Measurements from ENCODE around the gene FKBP4.

FKBP4 gene

DNA sequence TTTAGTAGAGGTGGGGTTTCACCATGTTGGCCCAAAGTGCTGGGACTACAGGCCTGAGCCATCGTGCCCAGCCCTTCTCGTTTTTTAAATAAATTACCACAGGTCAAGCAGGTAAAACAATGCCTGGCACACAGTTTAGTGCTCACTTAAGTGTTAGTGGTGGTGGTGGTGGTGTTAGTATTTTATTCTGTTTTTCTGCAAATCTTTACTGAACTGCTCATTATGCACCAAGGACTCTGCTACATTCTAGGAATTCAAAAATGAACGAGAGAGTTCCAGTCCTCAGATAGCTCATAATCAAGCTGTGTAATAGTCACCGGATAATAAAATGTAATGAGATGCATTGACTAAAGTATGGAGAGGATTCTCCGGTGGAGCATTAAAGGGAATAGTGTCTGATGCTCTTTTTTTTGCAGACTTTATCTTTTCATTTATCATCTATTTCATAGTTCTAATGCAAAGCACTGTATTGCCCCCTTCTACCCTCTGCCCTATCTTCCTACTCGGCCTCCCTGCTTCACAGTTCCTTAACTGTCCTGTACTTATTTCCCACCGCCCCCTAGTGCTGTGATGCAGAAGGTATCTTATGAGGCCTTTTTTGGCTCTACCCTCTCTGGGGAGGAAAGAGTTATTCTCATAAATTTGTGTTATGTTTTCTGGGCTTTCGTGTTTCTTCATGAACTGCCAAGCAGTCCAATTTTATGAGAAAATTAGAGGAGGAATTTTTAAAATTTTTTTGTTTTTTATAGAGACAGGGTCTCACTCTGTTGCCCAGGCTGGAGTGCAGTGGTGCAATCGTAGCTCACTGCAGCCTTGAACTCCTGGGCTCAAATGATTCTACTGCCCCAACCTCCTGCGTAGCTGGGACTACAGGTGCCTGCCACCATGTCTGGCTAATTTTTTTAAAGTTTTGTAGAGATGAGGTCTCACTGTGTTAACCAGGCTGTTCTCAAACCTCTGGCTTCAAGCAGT, 18.7 kb downstream of the FKBP4 start:
- peak; percentile 14 for DNase-seq (ENCODE audit: low read depth)

DNA sequence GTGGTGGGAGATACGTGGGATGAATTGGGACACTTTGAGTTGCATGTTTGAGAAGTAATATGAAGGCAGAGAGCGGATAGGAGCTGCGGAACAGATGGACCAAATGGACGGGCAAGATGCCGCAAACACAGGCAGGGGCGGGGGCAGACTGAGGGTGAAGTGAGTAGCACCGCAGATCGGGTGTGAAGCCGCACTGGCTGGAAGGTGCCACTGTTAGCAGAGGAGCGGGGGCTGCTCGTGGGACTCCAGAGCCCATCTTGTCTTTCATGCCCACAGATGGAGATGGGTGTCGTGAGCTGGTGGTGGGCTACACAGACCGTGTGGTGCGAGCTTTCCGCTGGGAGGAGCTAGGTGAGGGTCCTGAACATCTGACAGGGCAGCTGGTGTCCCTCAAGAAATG, 25.0 kb downstream of the FKBP4 start:
- no peak for DNase-seq (ENCODE audit: low read depth)

DNA sequence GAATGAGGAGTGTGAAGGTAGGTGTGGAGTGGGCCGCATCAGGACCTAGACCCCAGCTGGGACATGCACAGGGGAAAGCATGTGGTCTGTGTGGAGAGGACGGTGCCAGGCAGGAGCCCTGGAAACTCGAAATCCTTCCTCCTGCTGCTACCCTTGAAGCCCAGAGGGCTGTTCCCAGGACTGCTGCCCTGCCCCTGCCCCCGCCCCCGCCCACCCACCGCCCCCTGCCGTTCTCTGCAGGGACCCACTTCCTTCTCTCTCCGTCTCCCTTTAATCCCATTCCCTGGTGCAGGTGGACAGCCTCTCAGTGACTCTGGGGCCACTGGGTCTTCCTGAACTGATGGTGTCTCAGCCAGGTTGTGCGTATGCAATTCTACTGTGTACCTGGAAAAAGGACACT, 25.7 kb downstream of the FKBP4 start:
- DNase-seq (ENCODE audit: low read depth), result no peak

DNA sequence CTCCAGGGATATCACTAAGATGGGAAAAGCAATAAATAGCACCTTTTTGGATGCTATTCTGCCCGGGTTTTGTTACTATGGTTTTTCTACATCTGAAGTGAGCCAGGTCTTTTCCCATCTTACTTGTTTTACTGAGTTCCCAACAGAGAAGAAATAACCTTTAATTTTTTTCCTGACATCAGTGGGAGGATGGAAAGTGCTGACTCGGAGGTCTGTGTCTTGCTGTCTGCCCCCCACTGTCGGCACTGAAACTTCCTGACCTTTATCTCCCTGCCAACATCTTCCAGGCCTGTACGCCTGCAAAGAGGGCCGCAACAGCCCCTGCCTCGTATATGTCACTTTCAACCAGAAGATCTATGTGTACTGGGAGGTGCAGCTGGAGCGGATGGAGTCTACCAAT, 28.7 kb downstream of the FKBP4 start:
- DNase-seq (ENCODE audit: low read depth), result no peak

DNA sequence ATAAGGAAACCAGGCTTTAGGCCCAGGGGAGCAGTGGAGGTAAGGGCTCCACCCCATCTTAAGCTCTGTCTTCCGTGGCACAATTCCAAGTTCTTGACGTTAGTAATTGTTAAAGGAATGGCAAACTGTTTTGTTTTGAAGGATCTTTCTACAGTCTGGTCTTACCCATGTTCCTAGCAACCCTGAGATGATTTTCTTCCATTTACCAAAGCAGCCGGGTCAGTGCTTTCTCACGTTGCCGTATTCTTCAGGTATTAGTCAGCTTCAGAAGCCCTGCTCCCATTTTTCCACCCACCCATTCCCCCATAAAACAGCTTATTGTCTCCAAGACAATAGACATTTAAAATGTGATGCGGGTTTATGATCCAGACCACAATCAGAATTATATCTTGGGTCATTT, 29.8 kb downstream of the FKBP4 start:
- no peak for DNase-seq (ENCODE audit: low read depth)

DNA sequence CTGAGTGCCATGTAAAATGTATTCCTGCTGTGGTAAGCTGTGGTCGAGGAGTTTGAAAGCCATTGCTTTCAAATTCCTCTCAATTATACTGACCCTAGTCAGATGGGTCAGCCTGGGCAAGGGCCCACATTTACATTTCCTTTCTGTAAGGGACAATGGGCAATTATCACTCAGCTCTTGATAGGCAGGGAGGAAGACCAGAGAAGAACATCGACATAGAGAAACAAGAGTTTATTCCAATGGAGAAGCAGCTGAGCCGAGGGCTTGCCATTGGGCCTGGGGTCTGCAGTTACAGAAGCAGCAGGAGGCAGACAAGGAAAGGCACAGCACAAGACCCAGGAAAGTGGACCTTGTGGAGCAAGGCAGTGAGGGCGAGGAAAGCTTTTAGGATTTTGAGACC, 30.4 kb downstream of the FKBP4 start:
- DNase-seq (ENCODE audit: low read depth), result no peak

DNA sequence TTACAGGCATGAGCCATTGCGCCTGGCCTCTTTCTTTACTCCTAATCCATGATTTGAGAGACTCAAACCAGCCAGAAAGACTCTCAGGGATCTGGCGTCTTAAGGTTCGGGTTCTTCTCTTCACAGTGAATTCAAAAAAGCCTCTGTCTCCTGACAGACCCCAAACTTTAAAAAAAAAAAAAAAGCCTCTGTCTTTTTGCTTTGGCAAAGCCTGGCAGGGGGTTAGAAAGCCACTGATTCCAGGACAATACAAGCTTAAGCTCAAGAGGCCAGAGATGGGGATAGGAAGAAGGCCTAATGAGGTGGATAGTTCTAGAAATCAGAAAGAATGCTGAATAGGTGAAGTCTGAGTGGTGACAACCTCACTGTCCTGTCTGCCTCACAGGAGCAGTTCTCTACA, 31.3 kb downstream of the FKBP4 start:
- DNase-seq (ENCODE audit: low read depth), result no peak

DNA sequence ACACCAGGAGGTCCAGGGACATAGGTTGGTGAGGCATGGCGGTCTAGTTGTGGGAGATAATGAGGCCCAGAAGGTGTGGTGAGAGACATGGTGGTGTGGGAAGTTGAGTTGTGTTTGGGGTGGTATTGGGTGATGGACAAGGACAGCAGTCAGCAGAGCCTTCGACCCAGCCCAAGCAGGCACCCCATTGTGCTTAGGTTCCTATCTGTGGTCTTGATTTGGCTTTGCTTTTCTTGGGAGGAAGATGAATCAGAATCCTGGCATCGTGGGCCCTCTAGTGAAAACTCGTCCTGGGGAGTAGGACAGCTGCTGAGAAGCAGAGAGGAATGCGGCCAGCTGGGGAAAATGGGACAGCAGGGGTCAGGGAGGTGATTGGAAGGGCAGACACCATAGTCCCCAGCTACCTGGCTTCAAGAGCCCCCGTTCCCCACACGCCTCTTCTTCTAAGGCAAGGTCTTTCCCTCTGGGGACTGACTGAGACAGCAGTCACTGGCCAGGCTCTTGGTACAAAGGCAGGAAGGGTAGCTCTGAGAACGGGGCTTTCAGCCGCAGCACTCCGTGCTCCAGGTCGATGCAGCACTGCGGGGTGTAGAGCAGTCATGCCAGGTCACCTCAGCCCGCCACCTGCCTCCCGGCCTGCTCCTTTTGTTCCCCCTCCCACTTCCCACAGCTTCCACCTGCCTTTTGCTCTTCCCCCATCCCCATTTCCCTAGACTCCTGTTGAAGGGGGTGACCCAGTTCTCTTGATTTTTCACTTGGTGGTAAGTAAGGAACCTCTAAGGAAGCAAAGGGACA, 32.1 kb downstream of the FKBP4 start:
- DNase-seq (ENCODE audit: low read depth), result no peak

DNA sequence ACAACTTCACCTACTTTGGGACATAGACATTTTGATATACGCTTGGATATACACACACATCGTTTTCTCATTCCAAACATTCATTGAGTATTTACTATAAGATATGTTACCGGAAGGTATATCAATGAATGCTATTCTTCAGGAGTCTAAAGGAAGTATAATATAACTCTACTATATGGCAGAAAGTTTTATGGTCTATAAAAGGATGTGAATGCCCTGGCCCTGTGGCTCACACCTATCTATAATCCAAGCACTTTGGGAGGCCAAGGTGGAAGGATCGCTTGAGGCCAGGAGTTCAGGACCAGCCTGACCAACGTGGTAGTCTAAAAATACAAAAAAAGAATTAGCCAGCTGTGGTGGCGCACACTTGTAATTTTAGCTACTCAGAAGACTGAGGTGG, 34.5 kb downstream of the FKBP4 start:
- no peak for DNase-seq (ENCODE audit: low read depth)

DNA sequence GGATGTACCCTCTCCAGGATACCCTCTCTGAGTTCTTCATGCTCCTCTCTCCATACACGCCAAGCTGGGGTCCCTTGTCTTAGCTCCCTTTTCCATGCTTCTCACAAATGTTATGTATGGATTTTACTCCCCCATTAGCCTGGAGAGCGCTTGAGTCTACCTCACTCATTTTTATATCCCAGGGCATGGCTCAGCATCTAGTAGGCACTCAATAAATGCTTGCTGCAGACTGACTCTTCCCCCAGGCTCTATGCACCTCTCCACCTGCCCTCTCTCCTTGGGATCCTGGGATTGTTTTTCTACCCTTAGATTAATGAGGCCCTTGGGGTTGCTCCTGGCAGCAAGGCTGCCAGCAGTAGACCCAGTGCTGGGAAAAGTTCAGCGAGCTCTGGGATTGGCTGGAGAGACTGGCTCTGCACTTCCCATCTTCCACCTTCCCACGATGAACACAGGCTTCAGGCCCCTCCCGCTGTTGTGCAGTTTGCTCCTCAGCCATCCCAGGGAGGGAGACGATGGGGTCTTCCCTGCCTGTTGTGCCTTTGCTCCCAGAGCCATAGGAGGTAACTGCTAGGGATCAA, 37.9 kb downstream of the FKBP4 start:
- no peak for DNase-seq (ENCODE audit: low read depth)

DNA sequence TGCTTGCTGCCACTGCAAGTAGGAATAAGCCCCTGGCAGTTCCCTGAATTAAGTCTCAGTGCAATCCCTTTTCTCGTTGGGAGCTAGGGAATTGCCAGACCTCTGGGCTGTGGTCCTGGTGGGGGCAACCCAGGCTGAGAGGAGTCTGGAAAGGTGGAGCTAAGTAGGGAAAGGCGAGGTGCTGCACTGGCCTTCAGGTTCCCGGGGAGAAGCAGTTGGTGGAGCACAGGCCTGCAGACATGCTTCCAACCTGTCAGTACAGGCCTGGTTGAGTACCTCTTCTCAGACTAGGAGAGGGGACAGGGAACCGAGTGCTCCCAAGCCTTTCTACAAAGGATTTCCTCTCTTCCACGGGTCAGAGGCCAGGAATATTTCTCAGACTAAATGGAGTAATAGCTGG, 38.6 kb downstream of the FKBP4 start:
- DNase-seq (ENCODE audit: low read depth), result no peak

DNA sequence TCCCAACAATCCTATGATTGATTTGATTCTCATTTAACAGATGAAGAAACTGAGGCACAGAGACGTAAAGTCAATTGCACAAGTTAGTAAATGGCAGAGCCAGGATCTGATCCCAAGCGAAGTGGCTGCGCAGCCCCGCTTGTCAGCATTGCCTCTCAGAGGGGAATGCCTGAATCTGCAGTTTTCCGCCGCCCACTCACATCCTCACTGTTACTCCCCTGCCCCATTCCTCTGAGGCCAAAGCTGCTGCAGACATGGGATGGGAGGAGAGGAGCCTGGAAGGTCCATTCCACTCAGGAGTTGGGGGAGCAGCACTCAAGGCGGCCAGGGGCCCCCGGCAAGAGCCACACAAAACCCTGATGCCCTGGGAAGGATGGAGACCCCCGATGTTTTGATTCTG, 39.0 kb downstream of the FKBP4 start:
- DNase-seq (ENCODE audit: low read depth), result no peak

DNA sequence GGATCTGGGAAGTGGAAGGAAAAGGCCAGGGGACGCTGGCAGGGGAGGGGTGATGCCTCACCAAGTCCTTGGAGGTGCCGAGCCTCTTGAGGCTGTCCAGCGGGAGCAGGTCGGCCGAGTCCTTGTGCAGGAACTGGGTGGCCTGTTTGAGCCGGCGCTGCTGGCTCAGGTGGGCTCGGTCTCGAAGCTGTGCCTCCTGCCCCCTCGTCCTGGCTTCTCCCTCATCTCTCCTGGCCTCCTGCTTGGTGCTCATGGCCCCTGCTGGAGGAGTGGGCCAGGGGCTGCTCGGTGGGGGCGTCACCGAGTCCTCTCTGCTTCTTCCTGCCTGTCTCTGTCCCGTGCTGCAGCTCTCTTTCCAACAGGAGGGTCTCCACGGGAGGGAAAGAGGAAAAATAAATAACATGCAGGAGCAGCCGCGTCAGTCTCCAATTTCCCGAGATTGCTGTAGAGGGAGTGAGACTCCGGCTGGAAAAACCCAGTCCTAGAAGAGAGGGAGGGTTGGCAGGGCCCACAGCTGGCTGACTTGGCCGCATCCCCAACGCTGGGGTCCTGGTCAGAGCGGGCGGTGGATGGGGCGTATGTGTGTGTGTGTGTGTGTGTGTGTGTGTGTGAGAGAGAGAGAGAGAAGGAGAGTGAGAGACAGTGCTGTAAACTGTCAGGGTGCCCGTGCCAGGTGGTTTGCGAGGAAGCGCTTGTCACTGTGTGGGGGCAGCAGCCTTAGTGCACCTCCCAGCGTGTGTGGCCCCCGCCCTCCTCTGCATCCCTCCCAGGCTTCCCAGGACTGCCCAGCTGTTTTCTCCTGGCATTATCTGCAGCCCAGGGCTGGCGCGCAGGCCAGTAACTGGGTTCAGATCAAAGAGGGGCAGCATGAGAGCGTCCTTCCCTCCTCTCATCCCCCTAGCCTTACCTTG, 40.1 kb downstream of the FKBP4 start, which contains the start of gene NRIP2:
TSS of gene NRIP2 (minus strand) at position 455 of the 911 bp plus-strand sequence. CDS start at position 403, 52 bp downstream.
- no peak for DNase-seq (ENCODE audit: low read depth)

DNA sequence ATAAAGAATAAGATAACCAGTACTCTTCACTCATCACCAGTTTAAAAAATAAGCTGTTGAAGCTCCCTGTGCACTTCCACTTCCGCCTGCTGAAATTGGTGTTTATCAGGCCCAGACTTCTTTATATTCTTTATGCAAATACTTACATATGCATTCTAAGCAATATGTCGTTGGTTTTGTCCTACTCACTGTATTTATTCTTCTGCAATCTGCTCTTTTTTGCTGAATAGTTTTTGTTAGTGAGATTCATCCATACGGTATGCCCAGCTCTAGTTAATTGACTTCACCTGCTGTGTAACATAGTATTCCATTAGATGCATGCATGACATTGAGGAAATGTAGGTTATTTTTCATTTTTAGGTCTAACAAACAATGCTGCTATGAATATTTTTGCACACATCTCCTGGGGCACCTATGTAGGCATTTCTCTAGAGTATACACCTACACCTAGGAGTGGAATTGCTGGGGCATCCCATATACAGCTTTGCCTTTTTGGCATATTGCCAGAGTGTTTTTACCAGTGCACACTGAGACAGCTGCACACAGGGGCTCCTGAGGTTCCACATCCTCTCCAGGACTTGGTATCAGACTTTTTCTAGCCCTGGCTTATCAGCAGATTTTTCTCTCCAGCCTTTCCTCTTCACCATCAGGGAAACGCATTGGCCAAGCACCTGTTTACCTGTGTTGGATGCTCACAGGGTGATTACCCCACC, 41.1 kb downstream of the FKBP4 start:
- no peak for DNase-seq (ENCODE audit: low read depth)

DNA sequence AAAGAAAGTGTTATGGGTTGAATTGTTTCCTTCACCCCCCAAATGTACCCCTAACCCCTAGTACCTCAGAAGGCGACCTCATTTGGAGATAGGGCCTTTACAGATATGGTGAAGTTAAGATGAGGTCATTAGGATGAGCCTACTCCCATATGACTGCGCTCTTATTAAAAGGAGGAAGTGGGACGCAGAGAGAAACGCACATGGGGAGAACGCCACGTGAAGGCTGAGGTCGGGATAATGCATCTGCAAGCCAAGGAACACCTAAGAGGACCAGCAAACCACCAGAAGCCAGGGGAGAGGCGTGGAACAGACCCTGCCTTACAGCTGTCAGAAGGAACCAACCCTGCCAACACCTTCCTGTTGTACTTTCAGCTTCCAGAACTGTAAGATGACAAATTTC, 41.8 kb downstream of the FKBP4 start:
- no peak for DNase-seq (ENCODE audit: low read depth)

DNA sequence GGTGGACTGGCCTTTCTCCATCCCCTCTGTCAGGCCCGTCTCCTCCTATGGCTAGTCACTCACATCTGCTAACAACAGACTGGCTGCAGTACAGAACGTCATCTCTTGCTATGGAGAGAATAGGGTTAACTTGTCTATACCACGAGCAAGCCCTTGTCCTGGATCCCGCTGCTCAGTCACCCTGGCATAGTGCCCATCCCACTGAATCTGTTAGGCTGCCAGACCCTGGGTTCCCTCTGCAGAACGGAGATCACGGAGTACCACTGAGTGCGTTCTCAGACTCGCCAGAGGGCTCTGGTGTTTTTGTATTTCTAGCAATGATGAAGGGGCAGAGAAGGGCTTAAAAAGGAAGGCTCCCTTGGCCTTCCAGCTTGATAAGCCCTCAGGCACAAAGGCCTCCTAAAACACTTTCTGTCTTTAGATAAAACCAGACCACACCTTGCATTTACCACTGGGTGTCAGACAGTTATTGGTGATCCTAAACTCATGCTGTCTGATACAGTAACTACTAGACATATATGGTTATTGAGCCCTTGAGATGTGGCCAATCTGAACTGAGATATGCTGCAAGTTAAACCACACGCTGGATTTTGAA, 46.4 kb downstream of the FKBP4 start:
- DNase-seq (ENCODE audit: low read depth), result no peak

DNA sequence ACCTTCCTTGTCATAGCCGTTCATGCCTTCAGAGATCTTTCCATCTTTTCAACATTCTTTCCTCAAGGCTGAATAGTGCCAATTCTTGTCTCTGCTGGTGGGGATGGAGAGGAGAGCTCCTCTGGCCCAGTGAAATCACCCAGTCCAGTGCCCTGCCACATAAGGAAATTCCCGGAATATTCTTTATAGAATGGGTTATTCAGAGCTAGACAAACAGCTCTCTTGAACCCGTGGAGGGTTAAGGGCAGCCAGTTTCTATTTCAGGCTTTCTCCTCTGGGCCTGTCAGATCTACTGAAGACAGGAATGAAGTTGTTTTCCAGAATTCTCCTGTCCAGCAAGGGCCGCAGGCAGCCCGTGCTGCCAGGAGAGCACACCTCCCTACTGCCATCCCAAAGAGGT, 48.2 kb downstream of the FKBP4 start:
- no peak for DNase-seq (ENCODE audit: low read depth)

DNA sequence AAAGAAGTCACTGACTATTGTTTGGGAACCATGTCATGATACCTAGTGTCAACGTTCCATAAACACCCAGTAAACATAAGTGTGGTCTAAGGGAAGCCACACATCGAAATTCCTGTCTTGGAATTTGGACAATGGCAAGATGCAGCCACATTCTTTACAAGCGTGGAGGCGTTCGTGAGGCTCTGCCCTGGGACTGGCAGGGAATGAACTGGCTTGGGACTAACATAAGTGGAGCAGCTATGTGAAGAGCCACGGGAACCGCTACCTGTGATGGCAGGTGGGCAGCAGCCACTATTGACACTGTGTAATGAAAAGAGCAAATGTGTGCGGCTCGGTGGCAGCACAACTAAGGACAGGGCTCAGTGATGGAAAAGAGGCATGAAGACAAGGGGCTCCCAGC, 50.0 kb downstream of the FKBP4 start:
- no peak for DNase-seq (ENCODE audit: low read depth)

DNA sequence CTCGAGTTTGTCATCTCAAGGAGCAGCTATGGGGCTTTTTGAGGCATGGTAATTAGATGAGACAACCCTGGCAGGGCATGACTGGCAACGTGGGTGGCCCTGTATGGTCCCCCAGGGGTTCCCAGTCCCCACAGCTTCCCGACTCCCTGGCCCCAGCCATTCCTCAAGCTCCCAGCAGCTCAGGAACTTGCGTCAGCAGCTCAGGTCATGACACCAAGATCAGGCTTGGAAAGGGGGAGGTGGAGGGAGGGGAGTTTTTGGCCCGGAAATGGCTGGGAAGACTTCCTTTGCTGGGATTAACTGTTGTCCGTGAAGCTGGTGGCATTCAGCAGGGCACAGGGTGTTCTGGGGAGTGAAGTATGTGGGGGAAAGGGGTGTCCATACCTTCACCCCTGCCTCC, 50.5 kb downstream of the FKBP4 start:
- DNase-seq (ENCODE audit: low read depth), result no peak

DNA sequence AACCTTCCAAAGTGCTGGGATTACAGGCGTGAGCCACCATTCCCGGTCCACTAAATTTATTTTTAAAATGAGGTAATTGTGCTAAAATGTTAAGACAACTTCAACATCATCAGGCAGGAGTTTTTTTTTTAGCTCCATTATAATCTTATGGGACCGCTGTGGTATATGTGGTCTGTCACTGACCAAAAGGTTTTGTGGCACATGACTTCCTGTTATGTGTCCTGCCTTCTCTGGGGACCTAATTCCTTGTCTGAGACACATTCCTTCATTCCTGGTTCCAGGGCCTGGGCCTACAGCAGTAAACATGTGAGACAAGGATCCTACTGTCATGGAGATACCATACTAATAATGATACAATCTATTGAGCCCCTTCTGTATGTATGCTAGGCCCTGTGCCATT, 57.2 kb downstream of the FKBP4 start:
- DNase-seq (ENCODE audit: low read depth), result no peak

DNA sequence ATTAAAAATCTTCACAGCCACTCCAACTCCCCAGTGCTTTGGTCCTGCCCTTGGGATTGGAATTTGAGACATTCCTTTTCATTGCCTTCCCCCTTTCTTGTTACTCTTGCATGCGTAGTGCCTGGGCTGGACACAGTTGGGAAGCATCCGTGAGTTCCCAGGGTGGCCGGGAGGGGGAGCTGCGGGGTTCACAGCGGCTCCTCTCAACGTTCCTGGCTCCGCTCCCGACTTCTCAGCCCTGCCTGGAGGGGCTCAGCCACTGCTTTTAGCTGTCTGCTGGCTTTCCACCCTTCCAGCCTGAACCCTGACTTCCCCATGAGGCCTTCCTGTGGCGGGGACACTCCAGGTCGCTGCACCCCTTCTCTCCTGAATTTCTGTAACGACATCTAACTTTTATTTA, 58.9 kb downstream of the FKBP4 start:
- peak; percentile 30 for DNase-seq (ENCODE audit: low read depth)

Data from activated T-helper 9 cell treated with anti-CD3 and anti-CD28 coated beads, Interleukin-2, amount 50 U/mL, for 16 hours (primary cell).